Esophagus mucosa (tissue), 1 donor: Measurements from ENCODE around the gene RNF112. TPM values are rescaled to one million over a fixed set of nuclear protein-coding genes. Genes with fewer than 3 reads are reported as not detected.
A peak's percentile ranks its signal among the peaks of the same experiment; 100 is the strongest.

Experiments used
- ATAC-seq: fragments of 200-7000 bp; cut with Tn5 transposase; one replicate; pipeline ENCODE4 v1.9.1; 2020
- total RNA-seq: library from RNA; stranded (reverse); gene quantifications from one replicate; pipeline ENCODE4 v1.2.4, GENCODE V29; 2023
- donor health status: DM: yes; HTN: yes; CAD: no.

The RNF112 gene, protein sequence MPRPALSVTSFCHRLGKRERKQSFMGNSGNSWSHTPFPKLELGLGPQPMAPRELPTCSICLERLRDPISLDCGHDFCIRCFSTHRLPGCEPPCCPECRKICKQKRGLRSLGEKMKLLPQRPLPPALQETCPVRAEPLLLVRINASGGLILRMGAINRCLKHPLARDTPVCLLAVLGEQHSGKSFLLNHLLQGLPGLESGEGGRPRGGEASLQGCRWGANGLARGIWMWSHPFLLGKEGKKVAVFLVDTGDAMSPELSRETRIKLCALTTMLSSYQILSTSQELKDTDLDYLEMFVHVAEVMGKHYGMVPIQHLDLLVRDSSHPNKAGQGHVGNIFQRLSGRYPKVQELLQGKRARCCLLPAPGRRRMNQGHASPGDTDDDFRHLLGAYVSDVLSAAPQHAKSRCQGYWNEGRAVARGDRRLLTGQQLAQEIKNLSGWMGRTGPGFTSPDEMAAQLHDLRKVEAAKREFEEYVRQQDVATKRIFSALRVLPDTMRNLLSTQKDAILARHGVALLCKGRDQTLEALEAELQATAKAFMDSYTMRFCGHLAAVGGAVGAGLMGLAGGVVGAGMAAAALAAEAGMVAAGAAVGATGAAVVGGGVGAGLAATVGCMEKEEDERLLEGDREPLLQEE
- total RNA-seq, result 1.1 TPM

DNA sequence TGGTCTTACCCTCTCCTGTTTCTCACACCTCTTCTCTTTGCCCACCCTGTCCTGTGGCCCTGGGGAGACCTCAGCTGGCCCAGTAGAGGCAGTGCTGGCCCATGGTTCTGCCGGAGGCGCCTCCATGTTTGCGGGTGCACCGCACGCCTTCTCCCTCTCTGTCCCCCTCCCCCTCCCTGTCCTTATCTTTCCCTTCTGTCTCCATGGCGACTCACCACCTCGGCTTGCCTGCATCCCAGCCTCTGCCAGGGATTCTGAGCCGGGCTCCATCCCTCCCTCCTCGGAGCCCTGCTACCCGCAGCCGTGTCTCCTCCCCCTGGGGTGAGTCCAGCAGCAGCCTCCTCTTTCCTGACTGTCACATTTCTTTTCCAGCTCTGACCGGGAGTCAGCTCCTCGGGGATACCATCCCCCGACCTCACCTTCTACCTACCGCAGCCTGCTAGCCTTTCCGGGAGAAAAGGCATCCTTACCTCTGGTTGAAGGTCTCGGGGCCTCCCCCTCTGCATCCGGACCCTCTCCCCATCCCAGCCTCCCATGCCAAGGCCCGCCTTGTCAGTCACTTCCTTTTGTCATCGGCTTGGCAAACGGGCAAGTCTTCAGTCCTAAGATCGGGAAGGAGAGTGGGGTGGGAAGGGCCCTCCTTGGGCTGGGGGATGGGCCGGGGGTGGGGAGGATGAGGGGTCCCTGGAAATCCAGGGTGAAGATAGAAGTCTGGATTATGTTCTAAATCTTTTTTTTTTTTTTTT, at the start of gene RNF112:
Gene RNF112 (plus strand): TSS at position 358 of the 746 bp plus-strand sequence. CDS start 177 bp downstream, at position 535.
- ATAC-seq, result no peak

DNA sequence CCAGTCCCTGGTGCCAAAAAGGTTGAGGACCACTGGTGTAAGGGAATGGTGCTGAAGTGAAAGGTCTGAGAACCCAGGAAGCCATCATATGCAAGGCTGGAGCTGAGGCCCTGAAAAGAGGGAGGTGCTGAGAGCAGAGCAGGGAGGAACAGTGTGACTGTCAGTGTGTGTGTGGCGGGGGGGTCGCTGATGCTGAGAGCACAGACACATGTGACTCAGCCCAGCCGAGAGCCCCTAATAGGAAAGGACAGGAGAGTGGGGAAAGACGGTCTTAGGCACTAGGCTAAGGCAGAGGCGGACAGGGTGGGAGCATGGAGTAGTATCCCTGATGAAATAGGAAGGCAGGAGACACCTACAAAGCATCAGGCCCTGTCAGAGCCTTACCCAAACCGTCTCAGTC, 49.7 kb upstream of the RNF112 start:
- no peak for ATAC-seq

DNA sequence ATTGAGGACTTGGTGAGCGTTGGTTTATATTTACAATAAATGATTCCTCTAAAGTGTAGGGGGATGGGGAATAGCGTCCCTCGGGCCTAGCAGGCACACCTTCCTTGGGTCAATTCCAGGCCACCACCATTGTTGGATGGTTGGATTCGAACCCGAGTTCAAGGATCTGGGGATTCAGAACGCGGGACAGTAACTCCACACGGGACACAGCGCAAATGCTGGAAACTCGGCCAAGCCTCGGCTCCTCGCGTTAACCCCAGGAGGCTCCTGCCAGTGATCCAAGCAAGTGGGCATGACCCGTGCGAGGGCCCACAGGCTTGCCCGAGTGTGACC, 49.1 kb upstream of the RNF112 start:
- no peak for ATAC-seq

DNA sequence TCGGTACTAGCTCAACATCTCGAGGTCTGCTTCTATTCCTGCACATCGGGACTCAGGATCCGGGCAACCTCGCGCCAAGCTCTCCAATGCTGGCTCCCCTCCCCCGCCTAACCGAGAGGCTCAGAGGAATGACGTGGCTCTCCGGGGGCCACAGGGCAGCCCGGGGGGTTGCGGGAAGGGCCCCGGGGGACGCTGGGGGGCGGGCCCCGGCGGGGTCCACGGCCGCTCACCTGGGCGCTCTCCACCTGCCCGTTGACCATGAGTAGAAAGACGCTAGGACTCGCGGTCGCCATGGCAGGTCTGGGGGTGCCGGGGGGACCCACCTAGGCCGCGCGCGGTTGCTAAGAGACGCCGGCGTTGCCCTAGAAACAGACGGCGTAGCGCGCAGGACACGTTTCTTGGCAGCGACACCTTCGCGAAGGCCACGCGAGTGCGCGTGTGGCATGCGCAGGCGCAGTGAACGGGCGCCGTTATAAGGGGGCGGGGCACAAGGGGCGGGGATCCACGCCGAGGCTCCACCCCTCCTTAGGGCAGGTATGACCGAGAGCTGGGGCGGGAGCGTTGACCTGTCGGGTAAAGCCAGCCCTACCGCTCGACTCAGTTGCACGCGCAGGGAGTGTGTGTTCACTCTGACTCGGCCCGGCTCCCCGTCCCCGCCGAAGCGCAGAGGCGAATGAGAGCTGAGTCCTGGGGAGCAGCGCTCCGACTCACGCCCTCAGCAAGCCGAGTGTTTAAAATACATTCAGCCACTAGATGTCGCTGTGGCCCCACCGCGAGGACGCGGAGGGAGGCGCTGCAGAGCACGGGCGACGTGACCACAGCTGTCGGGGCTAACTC, 48.5 kb upstream of the RNF112 start, which contains the start of gene B9D1:
Gene B9D1 (minus strand): TSS at position 447 of the 837 bp plus-strand sequence. CDS start 154 bp downstream, at position 293.
- ATAC-seq, result peak; percentile 94

DNA sequence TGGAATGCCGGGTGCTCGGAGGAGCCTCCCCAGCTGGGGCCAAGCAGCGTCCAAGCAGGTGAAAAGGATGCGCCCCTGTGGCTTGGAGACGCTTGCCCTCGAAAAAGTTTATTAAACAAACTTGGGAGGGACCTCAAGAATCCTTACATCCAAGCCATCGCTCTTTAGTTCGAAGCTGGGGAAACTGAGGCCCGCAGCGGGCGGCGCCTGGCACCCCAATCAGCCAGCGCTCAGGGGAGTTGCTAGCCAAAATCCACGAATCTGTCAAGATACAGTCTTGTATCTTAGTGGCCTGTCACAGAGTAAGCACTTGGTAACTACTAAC, 48.0 kb upstream of the RNF112 start:
- no peak for ATAC-seq

DNA sequence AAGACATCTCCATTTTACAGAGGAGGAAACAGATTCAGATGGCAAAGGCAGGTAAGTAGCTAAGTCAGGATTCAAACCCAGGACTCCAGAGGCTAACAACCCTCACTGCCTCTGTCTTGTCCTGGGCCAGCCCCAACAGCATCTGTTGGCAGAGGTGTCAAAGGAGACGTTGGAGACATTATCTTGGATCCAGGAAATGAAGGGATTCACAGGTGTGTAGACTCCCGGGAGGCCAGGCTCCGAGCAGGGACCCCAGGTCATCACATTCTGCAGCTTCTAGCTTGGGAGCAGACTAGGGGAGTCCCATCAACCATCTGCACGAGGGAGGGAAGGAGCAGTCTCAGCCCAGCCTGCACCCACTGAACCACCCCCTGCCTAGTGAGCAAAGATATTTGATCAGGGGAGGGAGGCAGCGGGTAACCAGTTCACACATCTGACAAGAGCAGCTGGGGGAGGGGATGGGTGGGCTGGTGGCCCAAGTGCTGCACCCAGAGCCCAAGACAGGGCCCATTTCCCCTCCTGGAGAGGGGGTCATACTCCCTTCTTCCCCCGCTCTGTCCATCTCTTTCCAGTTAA, 47.5 kb upstream of the RNF112 start:
- no peak for ATAC-seq

DNA sequence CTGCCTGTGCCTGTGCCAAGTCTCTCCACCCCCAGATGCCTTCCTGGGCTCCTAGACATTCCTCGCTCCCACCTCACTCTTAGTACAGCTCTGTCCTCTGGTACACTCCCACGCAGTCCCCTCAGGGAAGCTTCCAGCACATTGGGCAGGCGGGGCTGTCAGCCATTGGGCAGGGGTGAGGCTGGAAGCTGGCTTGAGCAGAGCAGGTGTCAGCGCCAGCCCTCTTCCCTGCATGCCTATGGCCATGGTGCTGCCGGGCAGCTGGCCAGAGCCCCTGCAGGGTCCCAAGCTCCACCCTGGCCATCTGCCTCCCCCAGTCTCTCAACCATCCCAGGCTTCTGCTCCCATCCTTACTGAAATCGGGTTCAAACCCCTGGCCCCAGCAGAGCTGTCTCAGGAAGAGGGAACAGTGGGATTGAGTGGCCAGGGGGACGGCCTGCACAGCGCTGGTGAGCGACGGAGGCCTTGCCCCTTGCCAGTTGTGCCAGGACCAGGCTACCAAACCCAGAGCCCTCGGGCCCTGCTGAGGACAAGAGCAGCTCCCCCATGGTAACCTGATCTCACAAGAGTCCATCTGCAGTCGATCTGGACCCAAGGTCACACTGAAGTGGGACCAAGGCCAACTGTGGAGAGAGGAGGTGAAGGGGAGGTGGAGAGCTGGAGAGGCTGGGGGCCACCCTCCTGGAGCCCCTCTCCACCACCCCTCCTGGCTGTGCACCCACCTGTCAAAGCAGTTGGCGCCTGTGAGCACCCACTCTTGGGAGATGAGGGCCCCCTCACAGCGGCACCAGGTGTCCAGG, 46.1 kb upstream of the RNF112 start:
- no peak for ATAC-seq

DNA sequence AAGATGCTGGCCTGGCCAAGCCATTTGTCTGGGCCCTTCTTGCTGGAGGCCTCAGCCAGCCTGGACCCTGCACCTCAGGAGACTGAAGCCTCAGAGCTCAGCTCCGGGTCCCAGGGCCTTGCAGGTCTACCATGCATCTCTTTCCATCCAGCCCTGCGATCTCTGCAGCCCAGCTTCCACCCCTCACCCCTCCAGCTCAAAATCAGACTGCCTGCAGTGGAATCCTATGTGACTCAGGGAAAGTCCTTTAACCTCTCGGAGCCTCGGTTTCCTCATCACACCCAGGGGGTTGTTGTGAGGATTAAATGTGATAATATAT, 45.6 kb upstream of the RNF112 start:
- ATAC-seq, result no peak

DNA sequence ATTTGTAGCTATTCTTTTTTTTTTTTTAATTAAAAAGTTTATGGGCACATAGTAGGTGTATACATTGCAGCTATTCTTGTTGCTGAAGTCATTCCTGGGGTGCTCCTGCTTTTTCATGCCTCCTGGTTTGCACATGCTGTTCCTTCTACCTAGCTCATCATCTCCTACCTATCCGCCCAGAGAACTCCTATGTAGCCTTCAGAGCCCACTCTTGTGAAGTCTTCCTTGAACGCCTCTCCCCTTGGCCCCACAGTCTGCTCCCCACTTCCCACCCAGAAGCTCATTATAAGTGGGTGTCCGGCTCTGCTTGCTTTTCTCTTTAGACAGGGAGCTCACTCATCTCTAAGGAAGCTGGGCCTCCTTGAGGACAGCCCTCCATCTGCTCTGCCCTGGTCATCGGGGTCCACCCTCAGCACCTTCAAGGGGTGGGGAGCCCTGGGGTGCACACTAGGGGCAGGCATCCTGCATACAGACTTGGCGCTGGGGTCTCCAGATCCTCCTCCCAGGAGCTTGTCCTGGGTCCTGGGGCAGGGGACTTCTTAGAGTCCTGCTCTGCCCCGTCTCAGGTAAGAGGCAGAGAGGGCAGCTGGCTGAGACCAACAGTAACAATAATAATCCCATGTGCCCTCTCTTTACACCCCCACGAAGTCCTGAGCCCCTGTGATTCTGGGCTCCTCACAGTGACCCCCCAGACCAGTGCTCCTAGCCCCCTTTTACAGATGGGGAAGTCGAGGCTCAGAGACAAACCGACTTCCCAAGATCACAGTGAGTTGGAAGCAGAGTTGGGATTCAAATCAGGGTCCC, 45.0 kb upstream of the RNF112 start:
- no peak for ATAC-seq

DNA sequence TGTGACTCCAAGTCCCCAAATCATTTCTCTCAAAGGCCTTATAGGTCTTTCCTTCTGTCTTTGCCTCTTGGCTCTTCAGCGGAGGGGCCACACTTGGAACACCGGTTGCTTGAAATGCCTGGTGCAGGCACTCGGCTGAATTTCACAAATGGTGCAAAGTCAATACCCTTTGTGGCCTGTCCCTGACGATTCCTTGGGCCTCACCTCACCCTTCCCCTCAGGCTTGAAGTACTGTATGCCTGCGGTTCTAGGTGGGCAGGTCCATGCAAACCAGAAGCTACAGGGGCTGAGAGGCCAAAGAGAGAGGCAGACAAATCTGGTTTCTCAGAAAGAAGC, 44.4 kb upstream of the RNF112 start:
- ATAC-seq, result no peak

DNA sequence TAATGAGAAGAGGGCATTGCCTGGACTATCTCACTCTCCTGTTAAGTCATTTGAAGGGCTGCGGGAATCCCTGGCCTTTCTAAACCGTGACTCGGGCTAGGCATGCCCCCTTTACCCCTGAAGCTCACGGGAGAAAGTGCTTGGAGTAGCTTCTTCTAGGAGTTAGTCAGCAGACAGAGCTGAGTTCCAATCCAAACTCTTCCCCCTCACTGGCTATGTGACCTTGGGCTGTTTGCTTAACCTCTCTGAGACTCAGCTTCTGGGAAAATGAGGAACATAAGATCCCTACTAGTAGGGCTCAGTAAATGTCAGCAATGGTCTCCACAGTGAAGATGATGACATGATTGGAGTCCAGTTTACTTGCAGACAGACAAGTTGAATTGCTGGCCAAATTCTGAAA, 42.8 kb upstream of the RNF112 start:
- no peak for ATAC-seq

DNA sequence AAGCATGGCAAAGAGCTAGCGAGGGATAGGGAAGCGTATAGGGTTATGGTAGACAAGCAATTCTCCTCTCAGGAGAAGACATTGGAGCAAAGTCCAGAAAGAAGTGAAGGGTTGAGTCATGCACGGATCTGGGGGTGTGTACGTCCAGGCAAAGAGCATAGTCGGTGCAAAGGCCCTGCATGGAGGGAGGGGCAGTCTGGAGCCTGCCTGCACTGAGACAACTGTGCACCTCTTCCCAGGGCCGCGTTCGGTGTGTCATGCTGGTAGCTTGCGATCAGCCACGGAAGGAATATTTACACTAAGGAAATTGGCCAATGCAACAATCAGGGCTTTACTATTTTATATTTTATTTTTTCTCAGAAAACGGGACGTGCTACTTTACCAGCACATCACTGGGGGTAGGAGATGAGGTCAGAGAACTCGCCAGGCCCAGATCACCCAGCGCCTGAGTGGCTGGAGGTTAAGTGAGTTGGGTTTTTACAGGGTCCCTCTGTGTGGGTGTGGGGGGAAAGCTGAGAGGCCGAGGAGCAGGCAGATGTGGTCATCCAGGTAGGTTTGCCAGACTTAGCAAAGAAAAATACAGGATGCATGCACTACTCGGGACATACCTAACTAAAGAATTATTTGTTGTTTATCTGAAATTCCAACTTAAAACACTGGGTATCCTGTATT, 41.8 kb upstream of the RNF112 start:
- peak; percentile 23 for ATAC-seq

DNA sequence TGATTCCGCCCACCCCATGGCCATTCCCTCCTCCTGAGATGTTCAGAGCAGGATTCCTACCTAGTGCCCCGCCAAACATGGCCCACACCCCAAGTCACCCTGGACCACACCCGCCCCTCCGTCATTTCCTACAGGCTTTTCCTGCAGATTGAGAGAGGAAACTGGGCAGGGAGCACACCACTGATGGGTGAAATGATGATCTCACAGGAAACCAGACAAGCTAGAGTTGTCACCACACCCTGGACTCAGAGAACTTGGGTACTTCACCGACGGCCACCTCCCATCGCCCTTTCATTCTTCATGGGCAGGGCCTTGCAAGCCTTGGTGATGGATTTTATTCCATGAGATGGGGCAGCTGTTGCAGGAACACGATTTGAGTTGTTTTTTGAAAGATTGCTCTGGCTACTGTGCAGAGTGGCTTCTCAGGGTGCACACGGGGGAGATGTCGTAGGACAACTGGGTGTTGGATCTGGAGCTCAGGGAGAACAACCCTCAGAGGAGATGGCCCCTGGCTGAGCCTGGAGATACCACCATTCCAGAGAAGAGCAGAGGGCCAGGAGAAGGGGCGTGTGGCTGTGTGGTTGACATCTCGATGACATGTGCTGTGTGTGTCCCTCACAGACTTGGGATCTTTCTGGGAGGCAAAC, 41.1 kb upstream of the RNF112 start:
- ATAC-seq, result peak; percentile 84

DNA sequence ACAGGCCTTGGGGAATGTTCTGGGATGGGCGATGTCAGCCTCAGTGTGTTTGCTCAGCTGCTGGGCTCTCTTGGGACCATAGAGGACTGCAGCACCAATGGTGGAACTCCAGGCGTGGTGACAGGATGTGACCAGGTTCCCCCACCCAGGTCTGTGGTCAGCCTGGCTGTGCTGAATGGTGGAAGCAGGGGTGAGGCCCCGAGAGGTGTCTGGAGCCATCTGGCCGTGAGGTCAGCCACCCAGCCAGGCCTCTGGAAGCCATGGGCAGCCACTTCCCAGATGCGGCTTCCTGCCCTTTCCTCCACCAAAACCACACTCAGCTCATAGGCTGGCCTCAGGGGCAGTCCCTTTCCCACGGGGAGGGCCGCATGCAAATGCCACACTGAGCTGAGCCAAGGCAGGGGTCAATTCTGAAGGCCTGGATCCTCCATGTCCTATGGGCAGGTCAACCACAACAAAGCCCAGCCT, 40.5 kb upstream of the RNF112 start:
- ATAC-seq, result peak; percentile 30

DNA sequence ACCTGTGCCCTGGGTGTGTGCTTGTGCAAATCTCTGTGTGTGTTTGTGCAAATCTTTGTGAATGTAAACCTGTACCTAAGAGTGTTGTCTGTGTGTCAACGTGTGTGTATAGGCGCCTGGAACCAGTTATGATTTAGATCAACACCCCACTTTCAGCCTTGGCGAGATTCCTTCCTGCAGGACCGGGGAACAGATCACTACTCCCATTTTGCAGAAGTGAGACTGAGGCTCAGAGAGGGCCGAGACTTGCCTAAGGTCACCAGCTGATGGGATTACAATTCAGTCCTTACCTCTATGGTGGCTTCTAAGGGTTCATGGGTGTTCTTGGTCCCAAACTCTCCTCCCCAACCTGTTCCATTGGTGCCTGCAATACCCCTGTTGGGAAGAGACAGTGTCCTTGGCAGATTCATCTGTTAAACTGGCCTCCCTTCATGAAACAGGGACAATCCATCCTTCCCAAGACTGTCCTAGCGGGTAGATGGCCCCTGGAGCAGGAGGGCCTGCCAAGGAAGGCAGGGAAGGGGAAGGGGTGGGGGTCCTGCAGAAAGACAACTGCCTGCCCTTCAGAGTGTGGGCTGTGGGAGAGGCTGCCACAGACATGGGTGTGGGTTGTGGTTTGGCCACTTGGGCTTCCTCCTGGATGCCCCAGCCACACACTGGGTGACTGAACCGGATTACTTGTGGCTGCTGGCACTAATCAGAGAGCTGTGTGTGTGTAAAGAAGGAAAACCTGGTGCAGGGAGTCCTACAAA, 39.6 kb upstream of the RNF112 start:
- ATAC-seq, result peak; percentile 49

DNA sequence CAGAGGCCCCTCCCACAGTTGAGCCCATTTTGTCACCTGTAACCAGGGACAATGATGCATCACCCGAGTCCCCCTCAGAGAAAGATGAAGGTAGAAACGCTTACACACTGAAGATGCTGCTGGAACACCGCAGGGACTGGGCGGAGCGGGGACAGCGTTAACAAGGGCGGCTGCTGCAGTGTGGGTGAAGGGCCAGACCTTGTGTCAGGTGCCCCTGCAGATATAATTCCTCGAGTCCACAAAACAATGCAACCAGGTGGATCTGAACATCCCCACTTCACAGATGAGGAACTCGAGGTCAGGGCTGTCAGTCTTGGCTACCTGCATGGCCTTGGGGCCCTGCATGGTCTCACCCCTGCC, 39.0 kb upstream of the RNF112 start:
- no peak for ATAC-seq

DNA sequence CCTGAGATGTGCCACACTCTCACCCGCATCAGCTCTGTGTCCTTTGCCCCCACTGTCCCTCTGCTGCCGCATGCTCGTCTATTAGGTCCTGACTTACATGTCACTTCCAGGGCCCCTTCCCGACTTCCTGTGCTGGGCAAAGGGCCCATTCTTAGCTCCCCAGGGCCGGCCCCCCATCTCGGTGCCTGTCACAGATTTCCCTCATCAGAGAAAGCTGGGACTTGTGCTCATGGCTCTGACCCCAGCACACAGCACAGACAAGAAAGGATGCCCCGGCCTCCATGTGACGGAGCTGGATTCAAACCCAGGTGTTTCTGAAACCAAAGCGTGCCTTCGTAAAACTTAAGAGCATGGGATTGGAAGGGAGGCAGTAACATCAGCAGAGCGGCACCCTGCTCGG, 38.6 kb upstream of the RNF112 start:
- ATAC-seq, result no peak

DNA sequence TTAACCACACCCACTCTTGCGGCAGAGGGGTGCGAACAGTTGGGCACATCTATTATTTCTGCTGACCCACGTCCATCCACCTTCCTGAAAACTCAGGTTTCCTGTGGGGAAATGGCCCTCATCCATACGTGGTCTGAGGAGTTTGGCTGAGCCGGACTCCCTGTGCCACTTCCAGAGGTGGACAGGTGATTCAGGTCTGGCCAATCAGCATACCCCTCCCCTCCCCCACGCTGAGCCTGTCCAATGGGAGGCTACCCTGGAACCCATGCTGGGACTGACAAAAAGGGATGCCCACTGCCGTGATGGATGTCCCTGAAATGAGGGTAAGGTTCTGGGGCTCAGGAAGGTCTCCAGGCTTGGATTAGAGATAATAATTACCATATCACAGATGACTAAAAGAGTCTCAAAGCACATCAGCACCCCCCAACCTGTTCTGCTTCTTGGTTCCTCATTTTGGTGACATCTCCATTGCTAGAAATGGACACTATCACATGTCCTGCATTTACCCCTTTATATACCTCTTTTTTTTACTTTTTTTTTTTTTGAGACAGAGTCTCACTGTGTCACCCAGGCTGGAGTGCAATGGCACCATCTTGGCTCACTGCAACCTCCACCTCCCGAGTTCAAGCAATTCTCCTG, 38.0 kb upstream of the RNF112 start:
- ATAC-seq, result no peak

DNA sequence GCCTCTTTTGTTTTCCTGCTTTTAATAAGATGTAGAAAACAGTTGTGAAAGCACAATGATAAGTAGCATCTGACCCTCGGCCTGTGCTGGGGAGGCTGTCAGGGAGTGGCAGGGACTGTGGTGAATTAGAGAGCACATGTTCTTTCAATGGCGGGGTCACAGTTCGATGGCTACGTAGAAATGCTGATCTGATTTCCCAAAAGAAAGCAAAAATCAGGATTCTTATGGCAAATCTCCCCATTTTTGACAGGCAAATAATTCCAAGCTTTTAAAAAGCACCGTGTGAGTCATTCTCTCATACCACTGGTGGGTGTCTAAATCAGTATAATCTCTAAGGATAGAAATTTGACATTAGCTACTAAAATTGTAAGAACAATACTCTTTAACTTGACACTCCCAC, 36.9 kb upstream of the RNF112 start:
- ATAC-seq, result no peak
